ENCODE measurements around the gene STARD5. TPM values are rescaled to one million over a fixed set of nuclear protein-coding genes. Genes with fewer than 3 reads are reported as not detected.

Gene STARD5
- total and polyA plus RNA-seq, 9 of the 15 experiments (the other 6 are each of a cell fraction or from before 2014, with no cell fraction given), result 1.7 to 5.7 (median 2.2) TPM

- H3K9me1 ChIP-seq (ENCODE audit: control insufficient read depth, insufficient read depth, low read length), result no peaks in the 10 kb centered on the region
- H3K79me2 ChIP-seq (ENCODE audit: control insufficient read depth, insufficient read depth, low read length), result no peaks in the 10 kb centered on the region
- H3K4me1 ChIP-seq (replicated peaks in 1 of 2; ENCODE audit: control insufficient read depth in 2 of 2, insufficient read depth in 2 of 2, low read length in 2 of 2), result no peaks in the 10 kb centered on the region
- H3K4me3 ChIP-seq, result no peak overlapping the region
- no peaks in the 10 kb centered on the region for H3K27me3 ChIP-seq (ENCODE audit: control insufficient read depth in 2 of 2, insufficient read depth in 2 of 2, low read length in 2 of 2)
- ChIA-PET CTCF (ENCODE audit: low intra/inter-chr PET ratio) (no interaction called here), POLR2A (interaction anchor here (0.5 kb wide), 1 partner anchor 15 kb away, joined by 3 read pairs; no protein-coding TSS in a partner anchor)
- H3K27ac ChIP-seq (ENCODE audit: extremely low read depth, low read depth, low read length), result no peak overlapping the region
- no TSS peak for BruUV-seq (replicated peaks)
- ATAC-seq (no peak), FAIRE-seq (no peak), DNase-seq (ENCODE audit: extremely low read depth in 1 of 4, low spot score in 3 of 4) (no peak)
- no peaks in the 10 kb centered on the region for H3K9me3 ChIP-seq (replicated peaks; ENCODE audit: control insufficient read depth, insufficient read depth, low read depth, low read length)
- H3K36me3 ChIP-seq (ENCODE audit: control insufficient read depth, insufficient read depth, low read length), result 0 out of 3 replicates have a peak, but pooled peaks cover 11% of the 10 kb centered on the region
- intact Hi-C loops (cut with micrococcal nuclease) (no loop called here), in situ Hi-C loops (cut with MboI) (no loop called here)
- H2AFZ ChIP-seq (ENCODE audit: low read depth, low read length), result no peak overlapping the region
- TF ChIP-seq ZFX (CRISPR knock-in tag; IDR thresholded peaks at IDR 0.05), result no peak
- TF ChIP-seq POLR2G (IDR thresholded peaks at IDR 0.05; ENCODE audit: low read depth, low read length), result 0 out of 2 replicates have a peak, but pooled peaks have one; percentile 18
- 66% methylated on average over 11 of the region's 14 CpGs for WGBS (ENCODE audit: insufficient coverage, low coverage, missing lambda C conversion rate)
- no peaks in the 10 kb centered on the region; the same call in 1 of the 2 replicates for H4K20me1 ChIP-seq (replicated peaks; ENCODE audit: control insufficient read depth, insufficient read depth, low read length)
- H3K4me2 ChIP-seq (ENCODE audit: insufficient read depth, low read length), result no peak overlapping the region
- no peak overlapping the region for H3K9ac ChIP-seq (ENCODE audit: insufficient read depth in 1 of 2, low read depth in 2 of 2, low read length in 2 of 2)
These were observed 8.3 kb downstream of the STARD5 start for GRCh38 chr15:81315452-81316175.

- intact Hi-C loops (cut with micrococcal nuclease) (no loop called here), in situ Hi-C loops (cut with MboI) (no loop called here)
- no peaks in the 10 kb centered on the region for H3K79me2 ChIP-seq (ENCODE audit: control insufficient read depth, insufficient read depth, low read length)
- no peaks in the 10 kb centered on the region for H3K9me1 ChIP-seq (ENCODE audit: control insufficient read depth, insufficient read depth, low read length)
- no peak overlapping the region for H3K4me2 ChIP-seq (ENCODE audit: insufficient read depth, low read length)
- ATAC-seq (no peak), FAIRE-seq (no peak), DNase-seq (ENCODE audit: extremely low read depth in 1 of 4, low spot score in 3 of 4) (no peak)
- no peak overlapping the region for H3K27ac ChIP-seq (ENCODE audit: extremely low read depth, low read depth, low read length)
- H3K9me3 ChIP-seq (replicated peaks; ENCODE audit: control insufficient read depth, insufficient read depth, low read depth, low read length), result no peaks in the 10 kb centered on the region
- no TSS peak for BruUV-seq (replicated peaks)
- TF ChIP-seq, protein P1, sequence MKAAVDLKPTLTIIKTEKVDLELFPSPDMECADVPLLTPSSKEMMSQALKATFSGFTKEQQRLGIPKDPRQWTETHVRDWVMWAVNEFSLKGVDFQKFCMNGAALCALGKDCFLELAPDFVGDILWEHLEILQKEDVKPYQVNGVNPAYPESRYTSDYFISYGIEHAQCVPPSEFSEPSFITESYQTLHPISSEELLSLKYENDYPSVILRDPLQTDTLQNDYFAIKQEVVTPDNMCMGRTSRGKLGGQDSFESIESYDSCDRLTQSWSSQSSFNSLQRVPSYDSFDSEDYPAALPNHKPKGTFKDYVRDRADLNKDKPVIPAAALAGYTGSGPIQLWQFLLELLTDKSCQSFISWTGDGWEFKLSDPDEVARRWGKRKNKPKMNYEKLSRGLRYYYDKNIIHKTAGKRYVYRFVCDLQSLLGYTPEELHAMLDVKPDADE (conservative IDR thresholded peaks at IDR 0.05; ENCODE audit: control insufficient read depth, low read depth, low read length), result no peak
- H3K36me3 ChIP-seq (ENCODE audit: control insufficient read depth, insufficient read depth, low read length), result 0 out of 3 replicates have a peak, but pooled peaks cover 8% of the 10 kb centered on the region
- no peaks in the 10 kb centered on the region for H3K4me1 ChIP-seq (replicated peaks in 1 of 2; ENCODE audit: control insufficient read depth in 2 of 2, insufficient read depth in 2 of 2, low read length in 2 of 2)
- H2AFZ ChIP-seq (ENCODE audit: low read depth, low read length), result no peak overlapping the region
- 40% methylated on average over 5 of the region's 5 CpGs for WGBS (ENCODE audit: insufficient coverage, low coverage, missing lambda C conversion rate)
- H3K27me3 ChIP-seq (ENCODE audit: control insufficient read depth in 2 of 2, insufficient read depth in 2 of 2, low read length in 2 of 2), result no peaks in the 10 kb centered on the region
- CTCF ChIA-PET (ENCODE audit: low intra/inter-chr PET ratio), result no interaction called here
- no peaks in the 10 kb centered on the region; the same call in 1 of the 2 replicates for H4K20me1 ChIP-seq (replicated peaks; ENCODE audit: control insufficient read depth, insufficient read depth, low read length)
- H3K9ac ChIP-seq (ENCODE audit: insufficient read depth in 1 of 2, low read depth in 2 of 2, low read length in 2 of 2), result no peak overlapping the region
- POLR2A ChIA-PET, result no interaction called here
- no peak overlapping the region for H3K4me3 ChIP-seq
These were observed 9.6 kb downstream of the STARD5 start for GRCh38 chr15:81314378-81314777.
